ENCODE data around the gene LLCFC1.

The LLCFC1 gene

GRCh38 chr7:142939226-142939910 is at the start of gene LLCFC1:
Gene LLCFC1 (plus strand): TSS chr7:142939484. CDS start chr7:142939622, 138 bp downstream.
- H3K27ac ChIP-seq (ENCODE audit: low read depth, low read length) = no peak within 1 kb of the TSS
- no peak within 1 kb of the TSS for H3K4me2 ChIP-seq (ENCODE audit: low read length)
- no peaks in the 10 kb centered on the region for H3K79me2 ChIP-seq (ENCODE audit: control insufficient read depth, low read length)
- no peaks in the 10 kb centered on the region for H3K36me3 ChIP-seq (ENCODE audit: control insufficient read depth, low read length)
- 0 out of 2 replicates have a peak, but pooled peaks cover 4% of the 10 kb centered on the region for H3K27me3 ChIP-seq (ENCODE audit: control insufficient read depth, low read length)
- H3K4me1 ChIP-seq (ENCODE audit: control insufficient read depth, low read length) = no peaks in the 10 kb centered on the region
- H3K9me2 ChIP-seq (replicated peaks; ENCODE audit: control insufficient read depth, low read length) = no peaks in the 10 kb centered on the region
- H3K9me3 ChIP-seq (ENCODE audit: control insufficient read depth, insufficient read depth, low read length) = no peaks in the 10 kb centered on the region
- no peak for TF ChIP-seq EZH2phosphoT487 (IDR thresholded peaks at IDR 0.05; ENCODE audit: borderline replicate concordance, low read length)
- TF ChIP-seq CTCF (IDR thresholded peaks at IDR 0.05; ENCODE audit: low read depth, low read length, poor library complexity, severe bottlenecking) = peak; percentile 81
- no peaks in the 10 kb centered on the region for H3F3A ChIP-seq (ENCODE audit: control insufficient read depth, insufficient read depth)
- H4K20me1 ChIP-seq (ENCODE audit: control insufficient read depth, insufficient read depth, low read depth, low read length) = no peaks in the 10 kb centered on the region
- H3K4me3 ChIP-seq (ENCODE audit: low read length) = no peak within 1 kb of the TSS

DNA sequence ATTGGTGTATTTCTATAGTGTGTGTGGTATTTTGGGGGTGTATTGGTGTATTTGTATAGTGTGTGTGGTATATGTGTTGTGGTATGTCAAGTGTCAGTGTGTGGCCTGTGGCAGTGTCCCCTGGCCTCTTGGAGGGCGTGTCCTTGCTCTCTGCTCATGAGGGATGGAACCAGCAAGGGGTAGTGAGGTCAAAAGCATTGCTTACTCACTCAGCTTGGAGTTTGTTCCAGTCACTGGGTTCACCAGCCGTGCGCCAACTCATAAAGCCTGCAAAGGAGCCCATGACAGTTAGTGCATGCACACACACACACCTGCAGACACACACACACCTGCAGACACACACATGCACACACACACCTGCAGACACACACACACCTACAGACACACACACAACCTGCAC is 49.5 kb upstream of the LLCFC1 start:
- no peaks in the 10 kb centered on the region for H4K20me1 ChIP-seq (ENCODE audit: control insufficient read depth, insufficient read depth, low read depth, low read length)
- H3K4me2 ChIP-seq (ENCODE audit: low read length) = no peak overlapping the region
- H3K27ac ChIP-seq (ENCODE audit: low read depth, low read length) = no peak overlapping the region
- no peaks in the 10 kb centered on the region for H3K4me1 ChIP-seq (ENCODE audit: control insufficient read depth, low read length)
- H3K9me2 ChIP-seq (replicated peaks; ENCODE audit: control insufficient read depth, low read length) = no peaks in the 10 kb centered on the region
- no peaks in the 10 kb centered on the region for H3K79me2 ChIP-seq (ENCODE audit: control insufficient read depth, low read length)
- H3K4me3 ChIP-seq (ENCODE audit: low read length) = no peak overlapping the region
- no peaks in the 10 kb centered on the region for H3K9me3 ChIP-seq (ENCODE audit: control insufficient read depth, insufficient read depth, low read length)
- TF ChIP-seq CTCF (IDR thresholded peaks at IDR 0.05; ENCODE audit: low read depth, low read length, poor library complexity, severe bottlenecking) (no peak), EZH2phosphoT487 (IDR thresholded peaks at IDR 0.05; ENCODE audit: borderline replicate concordance, low read length) (no peak)
- H3F3A ChIP-seq (ENCODE audit: control insufficient read depth, insufficient read depth) = no peaks in the 10 kb centered on the region
- no peaks in the 10 kb centered on the region for H3K36me3 ChIP-seq (ENCODE audit: control insufficient read depth, low read length)
- peaks cover 15% of the 10 kb centered on the region for H3K27me3 ChIP-seq (ENCODE audit: control insufficient read depth, low read length)

DNA sequence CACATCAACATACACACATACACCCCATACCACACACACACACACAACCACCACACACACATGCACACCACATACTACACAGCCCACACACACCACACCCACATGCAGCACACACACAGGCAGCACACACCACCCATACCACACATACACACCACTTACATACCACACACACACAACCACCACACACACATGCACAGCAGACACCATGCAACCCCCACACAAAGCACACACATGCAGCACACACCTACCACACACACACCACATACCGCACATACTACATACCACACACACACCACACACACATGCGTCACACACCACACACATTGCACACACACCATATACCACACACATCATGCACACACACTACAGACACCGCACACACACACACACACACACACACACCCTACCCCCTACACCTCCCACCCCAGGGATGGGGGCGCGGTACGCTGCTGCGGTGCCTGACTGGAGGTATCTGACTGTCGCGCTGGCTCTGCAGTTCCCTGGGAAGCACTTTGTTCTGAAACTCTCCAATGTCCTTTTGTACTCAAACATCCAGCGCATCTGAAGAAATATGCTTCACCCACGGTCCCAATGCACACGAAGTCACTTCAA is 48.3 kb upstream of the LLCFC1 start:
- H3K4me1 ChIP-seq (ENCODE audit: control insufficient read depth, low read length) = no peaks in the 10 kb centered on the region
- H3K9me2 ChIP-seq (replicated peaks; ENCODE audit: control insufficient read depth, low read length) = no peaks in the 10 kb centered on the region
- H3F3A ChIP-seq (ENCODE audit: control insufficient read depth, insufficient read depth) = no peaks in the 10 kb centered on the region
- peaks cover 26% of the 10 kb centered on the region for H3K27me3 ChIP-seq (ENCODE audit: control insufficient read depth, low read length)
- H3K4me2 ChIP-seq (ENCODE audit: low read length) = no peak overlapping the region
- H3K4me3 ChIP-seq (ENCODE audit: low read length) = no peak overlapping the region
- no peak overlapping the region for H3K27ac ChIP-seq (ENCODE audit: low read depth, low read length)
- H3K36me3 ChIP-seq (ENCODE audit: control insufficient read depth, low read length) = no peaks in the 10 kb centered on the region
- no peaks in the 10 kb centered on the region for H3K79me2 ChIP-seq (ENCODE audit: control insufficient read depth, low read length)
- H4K20me1 ChIP-seq (ENCODE audit: control insufficient read depth, insufficient read depth, low read depth, low read length) = no peaks in the 10 kb centered on the region
- TF ChIP-seq CTCF (IDR thresholded peaks at IDR 0.05; ENCODE audit: low read depth, low read length, poor library complexity, severe bottlenecking) (no peak), EZH2phosphoT487 (IDR thresholded peaks at IDR 0.05; ENCODE audit: borderline replicate concordance, low read length) (no peak)
- H3K9me3 ChIP-seq (ENCODE audit: control insufficient read depth, insufficient read depth, low read length) = no peaks in the 10 kb centered on the region
